Endodermal cell (in vitro differentiated cells): ENCODE data around the gene SLCO1A2. TPM values are rescaled to one million over a fixed set of nuclear protein-coding genes. Genes with fewer than 3 reads are reported as not detected.

Experiments
- DNase-seq: peaks from one replicate; pipeline ENCODE4 v3.0.0-alpha.2; 2017
- H3K27ac ChIP-seq: 2 replicates; pipeline ENCODE4 v1.5.1; 2013; ENCODE audit warnings: mild to moderate bottlenecking, low read depth, low read length, moderate library complexity
- H3K27me3 ChIP-seq: 2 replicates; pipeline ENCODE4 v1.6.1; 2013; ENCODE audit warnings: mild to moderate bottlenecking, low read length, moderate library complexity; ENCODE audit not compliant: insufficient read depth, control insufficient read depth, poor library complexity, severe bottlenecking
- H3K36me3 ChIP-seq: 2 replicates; pipeline ENCODE4 v1.7.0; 2013; ENCODE audit warnings: mild to moderate bottlenecking, low read length, moderate library complexity; ENCODE audit not compliant: control insufficient read depth, insufficient read depth
- H3K4me1 ChIP-seq: one replicate; pipeline ENCODE4 v1.7.0; 2013; ENCODE audit warnings: low read length; ENCODE audit not compliant: control insufficient read depth, insufficient read depth
- H3K4me3 ChIP-seq: 2 replicates; pipeline ENCODE4 v1.5.1; 2013; ENCODE audit warnings: mild to moderate bottlenecking, low read length, moderate library complexity
- H3K9ac ChIP-seq: 2 replicates; pipeline ENCODE4 v1.6.1; 2013; ENCODE audit warnings: mild to moderate bottlenecking, low read length, moderate library complexity; ENCODE audit not compliant: poor library complexity, severe bottlenecking; ENCODE audit errors: extremely low read depth
- H3K9me3 ChIP-seq: 2 replicates; pipeline ENCODE4 v1.6.1; 2013; ENCODE audit warnings: mild to moderate bottlenecking, low read length, moderate library complexity; ENCODE audit not compliant: control insufficient read depth
- H3K27ac Mint-ChIP-seq: 2 replicates; pipeline ENCODE4 v1.8.0; 2020; ENCODE audit warnings: mixed read lengths
- H3K27me3 Mint-ChIP-seq: 2 replicates; pipeline ENCODE4 v1.8.0; 2021; ENCODE audit warnings: mild to moderate bottlenecking, mixed read lengths; ENCODE audit not compliant: insufficient read depth
- H3K36me3 Mint-ChIP-seq: 2 replicates; pipeline ENCODE4 v1.8.0; 2020; ENCODE audit warnings: low read depth, mixed read lengths
- H3K4me1 Mint-ChIP-seq: 2 replicates; pipeline ENCODE4 v1.8.0; 2020; ENCODE audit warnings: mixed read lengths
- H3K4me3 Mint-ChIP-seq: 2 replicates; pipeline ENCODE4 v1.8.0; 2020; ENCODE audit warnings: mild to moderate bottlenecking, moderate library complexity, mixed read lengths
- H3K9me3 Mint-ChIP-seq: 2 replicates; pipeline ENCODE4 v1.8.0; 2020; ENCODE audit warnings: mild to moderate bottlenecking, mixed read lengths
- CTCF ChIP-seq: fragments of 200-600 bp; sonication (generic); conservative IDR thresholded peaks from 2 replicates; pipeline ENCODE4 v1.5.0; 2021; ENCODE audit warnings: antibody characterized with exemption, mild to moderate bottlenecking
- WGBS, 2 experiments: methylation state at CpG; one replicate each; pipeline versions ENCODE4 v1.1.5 to v1.1.7; 2013; ENCODE audit warnings: missing lambda C conversion rate in 2 of 2, mixed read lengths in 1 of 2; ENCODE audit not compliant: insufficient coverage in 1 of 2, insufficient read length in 1 of 2; 5-methylcytosine and 5-hydroxymethylcytosine counted together
- total RNA-seq, 2 donors: library from RNA; stranded (reverse); fragmentation: NEBNext Ultra II Directional in 1 of 2; extraction: Animal tissue kit (Norgen Biotek cat#: 25700) in 1 of 2; gene quantifications; 2 replicates in 1 of 2; 3 replicates in 1 of 2; pipeline ENCODE4 v1.2.1, GENCODE V29; 2021

Gene SLCO1A2
- total RNA-seq, 2 donors from 2014 or later, result 7.3 to 35.4 TPM

- H3K27me3 ChIP-seq, result no peaks in the 10 kb centered on the region
- Mint-ChIP-seq H3K4me3 (no peak overlapping the region), H3K9me3 (peaks cover 8% of the 10 kb centered on the region), H3K27ac (no peak overlapping the region), H3K36me3 (peaks cover 22% of the 10 kb centered on the region), H3K4me1 (peaks cover 2% of the 10 kb centered on the region), H3K27me3 (no peaks in the 10 kb centered on the region)
- H3K4me3 ChIP-seq, result no peak overlapping the region
- no peak overlapping the region for H3K9ac ChIP-seq
- H3K4me1 ChIP-seq, result no peaks in the 10 kb centered on the region
- peaks cover 5% of the 10 kb centered on the region for H3K9me3 ChIP-seq
- no peak overlapping the region for H3K27ac ChIP-seq
- DNase-seq, result no peak
- 94 to 100% methylated on average over 1 to 5 of the region's 5 CpGs for WGBS, 2 experiments
- no peak for TF ChIP-seq CTCF
- no peaks in the 10 kb centered on the region for H3K36me3 ChIP-seq
Observed at GRCh38 chr12:21234395-21234794, 100.3 kb downstream of the SLCO1A2 start.

- Mint-ChIP-seq H3K4me3 (no peak overlapping the region), H3K9me3 (no peaks in the 10 kb centered on the region), H3K27me3 (no peaks in the 10 kb centered on the region), H3K36me3 (peaks cover 11% of the 10 kb centered on the region), H3K4me1 (no peaks in the 10 kb centered on the region), H3K27ac (no peak overlapping the region)
- Histone ChIP-seq H3K27ac (no peak overlapping the region), H3K9me3 (no peaks in the 10 kb centered on the region), H3K36me3 (no peaks in the 10 kb centered on the region), H3K27me3 (no peaks in the 10 kb centered on the region), H3K4me1 (no peaks in the 10 kb centered on the region), H3K9ac (no peak overlapping the region), H3K4me3 (no peak overlapping the region)
- no peak for TF ChIP-seq CTCF
- DNase-seq, result no peak
Observed at GRCh38 chr12:21223930-21224329, 110.8 kb downstream of the SLCO1A2 start.

GRCh38 chr12:21221778-21222177 lies 112.9 kb downstream of the SLCO1A2 start:
- Histone ChIP-seq H3K4me3 (no peak overlapping the region), H3K9ac (no peak overlapping the region), H3K4me1 (no peaks in the 10 kb centered on the region), H3K27ac (no peak overlapping the region), H3K9me3 (no peaks in the 10 kb centered on the region), H3K27me3 (no peaks in the 10 kb centered on the region), H3K36me3 (no peaks in the 10 kb centered on the region)
- Mint-ChIP-seq H3K4me1 (peaks cover 5% of the 10 kb centered on the region), H3K4me3 (no peak overlapping the region), H3K27ac (no peak overlapping the region), H3K9me3 (no peaks in the 10 kb centered on the region), H3K27me3 (no peaks in the 10 kb centered on the region), H3K36me3 (peaks cover 2% of the 10 kb centered on the region)
- TF ChIP-seq CTCF, result no peak
- no peak for DNase-seq
